Dermis blood vessel endothelial cell (primary cell): ENCODE data around the gene CCDC28B. TPM values are rescaled to one million over a fixed set of nuclear protein-coding genes. Genes with fewer than 3 reads are reported as not detected.

ENCODE experiments used
- total RNA-seq: library from RNA; depleted of rRNA; stranded (reverse); fragments of >200 nt; gene quantifications from 2 replicates; pipeline ENCODE4 v1.2.3, GENCODE V29; 2014

The CCDC28B gene
- total RNA-seq, 1 donor from 2014 or later = 16.8 TPM

Other genes starting within 250 kb of the CCDC28B start
- 60.9 and 143 TPM in 2 replicates for gene KHDRBS1, start 186.7 kb upstream of the CCDC28B start, total RNA-seq
- 9.9 and 18.3 TPM in 2 replicates for gene TMEM39B, start 127.7 kb upstream of the CCDC28B start, total RNA-seq
- 34.4 and 50.3 TPM in 2 replicates for gene KPNA6, start 92.5 kb upstream of the CCDC28B start, total RNA-seq
- 83.7 and 93.6 TPM in 2 replicates for gene TXLNA, start 20.9 kb upstream of the CCDC28B start, total RNA-seq
- gene IQCC, start 5.1 kb downstream of the CCDC28B start, total RNA-seq = 1.0 and 1.2 TPM in 2 replicates
- gene DCDC2B, start 8.5 kb downstream of the CCDC28B start, total RNA-seq = not detected in 2 replicates
- gene TMEM234, start 21.8 kb downstream of the CCDC28B start, total RNA-seq = 9.2 and 12.3 TPM in 2 replicates
- gene EIF3I, start 21.8 kb downstream of the CCDC28B start, total RNA-seq = 339 and 353 TPM in 2 replicates
- 2.4 and 30.8 TPM in 2 replicates for gene FAM167B, start 46.6 kb downstream of the CCDC28B start, total RNA-seq
- 0.09 and 0.17 TPM in 2 replicates for gene LCK, start 50.7 kb downstream of the CCDC28B start, total RNA-seq
- gene HDAC1, start 91.5 kb downstream of the CCDC28B start, total RNA-seq = 176 and 202 TPM in 2 replicates
- gene MARCKSL1, start 135.6 kb downstream of the CCDC28B start, total RNA-seq = 129 and 147 TPM in 2 replicates
- gene FAM229A, start 161.9 kb downstream of the CCDC28B start, total RNA-seq = 0.88 and 2.0 TPM in 2 replicates
- gene TSSK3, start 161.9 kb downstream of the CCDC28B start, total RNA-seq = 0.14 TPM in 1 of 2 replicates, not detected in the other
- 61.5 and 75.7 TPM in 2 replicates for gene BSDC1, start 193.8 kb downstream of the CCDC28B start, total RNA-seq